ENCODE results near the gene NHP2. TPM values are rescaled to one million over a fixed set of nuclear protein-coding genes. Genes with fewer than 3 reads are reported as not detected.
A peak's percentile ranks its signal among the peaks of the same experiment; 100 is the strongest.

NHP2 gene
- total RNA-seq, 3 donors from 2014 or later (not counting 1 experiment from before 2014, with no cell fraction given): 39.2 to 43.5 (median 40.2) TPM

- H3K4me1 ChIP-seq (ENCODE audit: control insufficient read depth, insufficient read depth, low read length): peaks cover 8% of the 10 kb centered on the region
- peaks cover 8 to 11% of the 10 kb centered on the region in 2 donors for H3K4me1 Mint-ChIP-seq
- no peak for TF ChIP-seq CTCF (IDR thresholded peaks at IDR 0.05)
- no peaks in the 10 kb centered on the region for H3K9me3 Mint-ChIP-seq
- no peak overlapping the region for H3K27ac ChIP-seq (ENCODE audit: low read length)
- no peak for ATAC-seq
- H3K27me3 ChIP-seq (ENCODE audit: control insufficient read depth, insufficient read depth, low read length): peaks cover 8% of the 10 kb centered on the region
- no peaks in the 10 kb centered on the region for H3K9me3 ChIP-seq (ENCODE audit: control insufficient read depth, insufficient read depth, low read length)
- no peak overlapping the region for H3K27ac Mint-ChIP-seq
- no peak overlapping the region for H3K4me3 Mint-ChIP-seq
- H3K27me3 Mint-ChIP-seq (ENCODE audit: low read depth in 2 of 2): peaks cover 15 to 25% of the 10 kb centered on the region in 2 donors
- H3K36me3 ChIP-seq (ENCODE audit: control insufficient read depth, insufficient read depth, low read length): no peaks in the 10 kb centered on the region
- no peaks in the 10 kb centered on the region for H3K36me3 Mint-ChIP-seq
- 92% methylated on average over 9 of the region's 9 CpGs for WGBS (ENCODE audit: insufficient coverage)
- no peak for DNase-seq
- intact Hi-C loops (cut with micrococcal nuclease): no loop called here
- H3K4me3 ChIP-seq (ENCODE audit: low read length): no peak overlapping the region
Observed at GRCh38 chr5:178162481-178162880, 8.8 kb upstream of the NHP2 start.

GRCh38 chr5:178160176-178160575 is 6.5 kb upstream of the NHP2 start:
- intact Hi-C loops (cut with micrococcal nuclease): no loop called here
- H3K27ac Mint-ChIP-seq: no peak overlapping the region
- Histone ChIP-seq H3K4me3 (ENCODE audit: low read length) (no peak overlapping the region), H3K36me3 (ENCODE audit: control insufficient read depth, insufficient read depth, low read length) (no peaks in the 10 kb centered on the region), H3K9me3 (ENCODE audit: control insufficient read depth, insufficient read depth, low read length) (no peaks in the 10 kb centered on the region), H3K4me1 (ENCODE audit: control insufficient read depth, insufficient read depth, low read length) (peaks cover 8% of the 10 kb centered on the region), H3K27me3 (ENCODE audit: control insufficient read depth, insufficient read depth, low read length) (peaks cover 8% of the 10 kb centered on the region), H3K27ac (ENCODE audit: low read length) (no peak overlapping the region)
- TF ChIP-seq CTCF (IDR thresholded peaks at IDR 0.05): no peak
- no peak overlapping the region for H3K4me3 Mint-ChIP-seq
- ATAC-seq (no peak), DNase-seq (no peak)
- H3K36me3 Mint-ChIP-seq: no peaks in the 10 kb centered on the region
- H3K27me3 Mint-ChIP-seq (ENCODE audit: low read depth in 2 of 2): peaks cover 15 to 22% of the 10 kb centered on the region in 2 donors
- no peaks in the 10 kb centered on the region for H3K9me3 Mint-ChIP-seq
- 76% methylated on average over 5 of the region's 5 CpGs for WGBS (ENCODE audit: insufficient coverage)
- peaks cover 8 to 11% of the 10 kb centered on the region in 2 donors for H3K4me1 Mint-ChIP-seq

GRCh38 chr5:178155065-178155464 is 1.4 kb upstream of the NHP2 start:
- Histone ChIP-seq H3K27ac (ENCODE audit: low read length) (no peak overlapping the region), H3K27me3 (ENCODE audit: control insufficient read depth, insufficient read depth, low read length) (no peaks in the 10 kb centered on the region), H3K4me1 (ENCODE audit: control insufficient read depth, insufficient read depth, low read length) (peaks cover 20% of the 10 kb centered on the region), H3K4me3 (ENCODE audit: low read length) (no peak overlapping the region), H3K36me3 (ENCODE audit: control insufficient read depth, insufficient read depth, low read length) (peaks cover 16% of the 10 kb centered on the region), H3K9me3 (ENCODE audit: control insufficient read depth, insufficient read depth, low read length) (no peaks in the 10 kb centered on the region)
- intact Hi-C loops (cut with micrococcal nuclease): no loop called here
- 79% methylated on average over 8 of the region's 8 CpGs for WGBS (ENCODE audit: insufficient coverage)
- Mint-ChIP-seq H3K9me3 (no peaks in the 10 kb centered on the region), H3K27me3 (ENCODE audit: low read depth in 2 of 2) (no peaks in the 10 kb centered on the region), H3K36me3 (no peaks in the 10 kb centered on the region), H3K4me1 (peaks cover 19 to 23% of the 10 kb centered on the region in 2 donors), H3K4me3 (peak overlapping the region; percentile 17), H3K27ac (no peak overlapping the region)
- DNase-seq (no peak), ATAC-seq (no peak)
- TF ChIP-seq CTCF (IDR thresholded peaks at IDR 0.05): no peak
